HepG2 (cell line): ENCODE data around the gene CD274.

Experiments
- ZNF232 ChIP-seq: sonication (generic); formaldehyde crosslinking; IDR thresholded peaks from 2 replicates; pipeline ENCODE4 v1.4.0; 2020; ENCODE audit warnings: missing genetic modification reagents, borderline replicate concordance
- ZNF331 ChIP-seq: sonication (generic); formaldehyde crosslinking; IDR thresholded peaks from 2 replicates; pipeline ENCODE4 v1.4.0; 2020; ENCODE audit warnings: missing genetic modification reagents

DNA sequence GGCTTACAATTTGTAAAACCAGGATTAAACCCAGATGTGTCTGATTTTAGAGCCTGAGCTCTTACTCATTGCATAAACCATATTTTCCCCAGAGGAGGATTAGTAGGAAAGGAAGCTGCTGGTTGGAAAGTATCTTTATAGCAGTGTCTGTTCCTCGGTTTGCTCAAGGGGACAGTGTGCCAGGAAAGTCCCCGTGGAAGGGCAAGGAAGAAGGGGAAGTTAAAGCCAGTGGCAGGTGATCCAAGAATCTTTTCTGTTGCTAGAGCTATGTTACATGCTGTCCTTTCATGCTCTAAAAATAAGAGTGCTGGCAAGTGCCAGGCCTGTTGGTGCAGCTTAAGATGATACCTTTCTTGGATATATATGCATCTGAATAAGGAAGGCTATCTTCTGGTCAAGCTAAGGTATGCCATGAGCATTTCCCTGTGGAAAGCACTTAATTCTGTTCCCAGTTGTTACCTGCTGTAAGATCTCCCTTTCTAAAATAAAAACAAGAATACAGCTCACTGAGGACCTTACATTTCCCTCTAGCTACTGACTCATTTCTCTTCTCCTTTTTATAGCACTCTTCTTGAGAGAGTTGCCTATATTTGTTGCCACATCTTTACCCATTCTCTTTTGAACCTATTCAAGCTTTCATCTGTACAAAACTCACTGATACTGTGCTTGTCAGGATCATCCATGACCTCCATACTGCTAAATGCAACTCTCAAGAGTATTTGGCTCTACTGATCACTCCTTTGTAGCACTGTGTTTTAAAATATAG is 68.0 kb downstream of the CD274 start:
- no peak for TF ChIP-seq ZNF232
- no peak for TF ChIP-seq ZNF331 (CRISPR knock-in tag)
